HepG2 (cell line): ENCODE results near the gene RECQL5. TPM values are rescaled to one million over a fixed set of nuclear protein-coding genes. Genes with fewer than 3 reads are reported as not detected.

Experiments used
- AGO1 ChIP-seq: fragments of 200-400 bp; formaldehyde crosslinking; IDR thresholded peaks from 2 replicates; pipeline ENCODE4 v1.6.1; 2017; ENCODE audit warnings: mild to moderate bottlenecking, low read depth, low read length, moderate library complexity; ENCODE audit not compliant: poor library complexity, severe bottlenecking
- HBP1 ChIP-seq: IDR thresholded peaks from 2 replicates; pipeline ENCODE4 v1.6.1; 2016; ENCODE audit warnings: low read depth, control low read depth
- HNRNPL ChIP-seq: fragments of 200-400 bp; formaldehyde crosslinking; IDR thresholded peaks from 2 replicates; pipeline ENCODE4 v1.6.1; 2017; ENCODE audit warnings: mild to moderate bottlenecking, low read depth, low read length
- KDM2A ChIP-seq: sonication (generic); formaldehyde crosslinking; IDR thresholded peaks from 2 replicates; pipeline ENCODE4 v1.4.0; 2020; ENCODE audit warnings: low read depth, missing genetic modification reagents, borderline replicate concordance
- MAFF ChIP-seq: IDR thresholded peaks from 2 replicates; pipeline ENCODE4 v1.6.1; 2011; ENCODE audit warnings: low read depth, low read length, improper control_type of control experiment
- PAX8 ChIP-seq: sonication (generic); formaldehyde crosslinking; IDR thresholded peaks from 2 replicates; pipeline ENCODE4 v1.8.0; 2022; ENCODE audit warnings: mild to moderate bottlenecking, missing genetic modification reagents, borderline replicate concordance
- REXO4 ChIP-seq: sonication (generic); formaldehyde crosslinking; IDR thresholded peaks from 2 replicates; pipeline ENCODE4 v1.8.0; 2022; ENCODE audit warnings: missing genetic modification reagents, mild to moderate bottlenecking, borderline replicate concordance
- SALL1 ChIP-seq: sonication (generic); formaldehyde crosslinking; IDR thresholded peaks from 2 replicates; pipeline ENCODE4 v1.8.0; 2022; ENCODE audit warnings: mild to moderate bottlenecking, missing genetic modification reagents
- SOX5 ChIP-seq: IDR thresholded peaks from 2 replicates; pipeline ENCODE4 v1.6.1; 2016; ENCODE audit warnings: borderline replicate concordance
- SP5 ChIP-seq: IDR thresholded peaks from 2 replicates; pipeline ENCODE4 v1.6.1; 2016; ENCODE audit warnings: low read depth, borderline replicate concordance
- TEF ChIP-seq: sonication (generic); formaldehyde crosslinking; IDR thresholded peaks from 2 replicates; pipeline ENCODE4 v1.5.0; 2020; ENCODE audit warnings: missing genetic modification reagents
- TSC22D2 ChIP-seq: sonication (generic); formaldehyde crosslinking; IDR thresholded peaks from 2 replicates; pipeline ENCODE4 v1.5.1; 2020; ENCODE audit warnings: missing genetic modification reagents, mild to moderate bottlenecking, borderline replicate concordance
- WIZ ChIP-seq: sonication (generic); formaldehyde crosslinking; IDR thresholded peaks from 2 replicates; pipeline ENCODE4 v1.5.1; 2020; ENCODE audit warnings: mild to moderate bottlenecking, missing genetic modification reagents
- ZBTB20 ChIP-seq: sonication (generic); formaldehyde crosslinking; IDR thresholded peaks from 2 replicates; pipeline ENCODE4 v1.8.1; 2023; ENCODE audit warnings: missing genetic modification reagents, low read depth, mild to moderate bottlenecking, borderline replicate concordance
- ZC3H4 ChIP-seq: sonication (generic); formaldehyde crosslinking; IDR thresholded peaks from 2 replicates; pipeline ENCODE4 v1.4.0; 2020; ENCODE audit warnings: missing genetic modification reagents, borderline replicate concordance
- ZNF205 ChIP-seq: IDR thresholded peaks from 2 replicates; pipeline ENCODE4 v1.6.1; 2018; ENCODE audit warnings: missing biosample characterization, missing genetic modification reagents
- ZNF276 ChIP-seq: sonication (generic); formaldehyde crosslinking; IDR thresholded peaks from 2 replicates; pipeline ENCODE4 v1.4.0; 2020; ENCODE audit warnings: mild to moderate bottlenecking, low read depth, missing genetic modification reagents
- ZNF703 ChIP-seq: sonication (generic); formaldehyde crosslinking; IDR thresholded peaks from 2 replicates; pipeline ENCODE4 v1.5.1; 2020; ENCODE audit warnings: missing genetic modification reagents, mild to moderate bottlenecking, moderate library complexity, borderline replicate concordance
- ZNF773 ChIP-seq: sonication (generic); formaldehyde crosslinking; IDR thresholded peaks from 2 replicates; pipeline ENCODE4 v1.4.0; 2020; ENCODE audit warnings: missing genetic modification reagents, borderline replicate concordance
- ZNF776 ChIP-seq: sonication (generic); formaldehyde crosslinking; IDR thresholded peaks from 2 replicates; pipeline ENCODE4 v1.4.0; 2020; ENCODE audit warnings: mild to moderate bottlenecking, missing genetic modification reagents
- polyA plus RNA-seq, 8 experiments: library from polyadenylated mRNA; depleted of rRNA in 3 of 8; stranded (reverse) in 7 of 8; unstranded in 1 of 8; fragments of >200 nt; fragmentation: Illumina TruSeq in 4 of 8; extraction: Trizol in 4 of 8; gene quantifications; 2 replicates each; pipeline versions ENCODE4 v1.2.1 to v1.2.3, GENCODE V29; 2011 to 2016; ENCODE audit warnings: low read depth in 4 of 8, missing spikeins in 1 of 8, mixed read lengths in 1 of 8; ENCODE audit not compliant: insufficient read depth in 1 of 8
- total RNA-seq, 5 experiments: library from RNA; depleted of rRNA; stranded (reverse); fragments of >200 nt; fragmentation: Illumina TruSeq; extraction: Trizol; gene quantifications; 2 replicates each; pipeline ENCODE4 v1.2.3, GENCODE V29; 2016; ENCODE audit warnings: low read depth in 1 of 5
- TF ChIP-seq, protein P1 (sequence below): fragments of 450-650 bp; IDR thresholded peaks from 2 replicates; pipeline ENCODE4 v1.6.1; 2017; ENCODE audit warnings: mild to moderate bottlenecking

The RECQL5 gene
- total and polyA plus RNA-seq, 2 of the 13 experiments (the other 11 are each of a cell fraction or from before 2014, with no cell fraction given): 27.7 to 32.0 TPM

- TF ChIP-seq TSC22D2 (no peak), SALL1 (CRISPR knock-in tag) (peak; percentile 82; the same call in 1 of the 2 replicates), REXO4 (no peak; the same call in 1 of the 2 replicates), PAX8 (CRISPR knock-in tag) (no peak), ZNF703 (CRISPR knock-in tag) (peak; percentile 46; the same call in 1 of the 2 replicates), SP5 (CRISPR knock-in tag) (peak; percentile 73; the same call in 1 of the 2 replicates), MAFF (0 out of 2 replicates have a peak, but pooled peaks have one; percentile 5), WIZ (CRISPR knock-in tag) (no peak), TEF (CRISPR knock-in tag) (no peak; the same call in 1 of the 2 replicates), ZNF276 (CRISPR knock-in tag) (no peak), ZNF776 (no peak), SOX5 (CRISPR knock-in tag) (no peak), HNRNPL (peak; percentile 72; the same call in 1 of the 2 replicates), AGO1 (no peak), ZNF205 (CRISPR knock-in tag) (peak; percentile 11; the same call in 1 of the 2 replicates), HBP1 (CRISPR knock-in tag) (peak; percentile 92), KDM2A (peak; percentile 84; the same call in 1 of the 2 replicates), ZNF773 (CRISPR knock-in tag) (0 out of 2 replicates have a peak, but pooled peaks have one; percentile 42), ZC3H4 (CRISPR knock-in tag) (no peak), ZBTB20 (CRISPR knock-in tag) (peak; percentile 78)
- TF ChIP-seq, protein P1, sequence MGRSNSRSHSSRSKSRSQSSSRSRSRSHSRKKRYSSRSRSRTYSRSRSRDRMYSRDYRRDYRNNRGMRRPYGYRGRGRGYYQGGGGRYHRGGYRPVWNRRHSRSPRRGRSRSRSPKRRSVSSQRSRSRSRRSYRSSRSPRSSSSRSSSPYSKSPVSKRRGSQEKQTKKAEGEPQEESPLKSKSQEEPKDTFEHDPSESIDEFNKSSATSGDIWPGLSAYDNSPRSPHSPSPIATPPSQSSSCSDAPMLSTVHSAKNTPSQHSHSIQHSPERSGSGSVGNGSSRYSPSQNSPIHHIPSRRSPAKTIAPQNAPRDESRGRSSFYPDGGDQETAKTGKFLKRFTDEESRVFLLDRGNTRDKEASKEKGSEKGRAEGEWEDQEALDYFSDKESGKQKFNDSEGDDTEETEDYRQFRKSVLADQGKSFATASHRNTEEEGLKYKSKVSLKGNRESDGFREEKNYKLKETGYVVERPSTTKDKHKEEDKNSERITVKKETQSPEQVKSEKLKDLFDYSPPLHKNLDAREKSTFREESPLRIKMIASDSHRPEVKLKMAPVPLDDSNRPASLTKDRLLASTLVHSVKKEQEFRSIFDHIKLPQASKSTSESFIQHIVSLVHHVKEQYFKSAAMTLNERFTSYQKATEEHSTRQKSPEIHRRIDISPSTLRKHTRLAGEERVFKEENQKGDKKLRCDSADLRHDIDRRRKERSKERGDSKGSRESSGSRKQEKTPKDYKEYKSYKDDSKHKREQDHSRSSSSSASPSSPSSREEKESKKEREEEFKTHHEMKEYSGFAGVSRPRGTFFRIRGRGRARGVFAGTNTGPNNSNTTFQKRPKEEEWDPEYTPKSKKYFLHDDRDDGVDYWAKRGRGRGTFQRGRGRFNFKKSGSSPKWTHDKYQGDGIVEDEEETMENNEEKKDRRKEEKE: no peak
Measured at GRCh38 chr17:75666959-75667790, at the start of gene RECQL5, which contains the start of gene SAP30BP (continued).
